Chondrocyte (in vitro differentiated cells): Measurements from ENCODE around the gene SFTPB. TPM values are rescaled to one million over a fixed set of nuclear protein-coding genes. Genes with fewer than 3 reads are reported as not detected.
"Not testable (repeated sequence)": the region's sequence is repeated elsewhere in the genome, so short reads cannot be mapped to it uniquely, and the experiment has no call there.

ENCODE experiments used
- DNase-seq: peaks from one replicate; pipeline ENCODE4 v3.0.0; 2021; ENCODE audit warnings: mixed read lengths, low spot score
- H3K27ac Mint-ChIP-seq: one replicate; pipeline ENCODE4 v1.8.0; 2021; ENCODE audit warnings: mild to moderate bottlenecking, moderate library complexity, mixed read lengths; ENCODE audit not compliant: unreplicated experiment
- H3K27me3 Mint-ChIP-seq: 2 replicates; pipeline ENCODE4 v1.8.0; 2021; ENCODE audit warnings: low read depth, mixed read lengths
- H3K36me3 Mint-ChIP-seq: 2 replicates; pipeline ENCODE4 v1.8.0; 2021; ENCODE audit warnings: low read depth, mixed read lengths
- H3K4me1 Mint-ChIP-seq: 2 replicates; pipeline ENCODE4 v1.8.0; 2021; ENCODE audit warnings: low read depth, mild to moderate bottlenecking, mixed read lengths
- H3K4me3 Mint-ChIP-seq: one replicate; pipeline ENCODE4 v1.8.0; 2021; ENCODE audit warnings: mild to moderate bottlenecking, moderate library complexity, mixed read lengths; ENCODE audit not compliant: unreplicated experiment
- H3K9me3 Mint-ChIP-seq: 2 replicates; pipeline ENCODE4 v1.8.0; 2021; ENCODE audit warnings: low read depth, mixed read lengths
- CTCF ChIP-seq: fragments of 200-600 bp; sonication (generic); IDR thresholded peaks from 2 replicates; pipeline ENCODE4 v1.5.0; 2021; ENCODE audit warnings: antibody characterized with exemption, mild to moderate bottlenecking, moderate library complexity
- total RNA-seq: library from RNA; stranded (reverse); gene quantifications from 3 replicates; pipeline ENCODE4 v1.2.1, GENCODE V29; 2021

SFTPB gene
- total RNA-seq, 1 donor from 2014 or later: not detected

- Mint-ChIP-seq H3K27ac (no peak overlapping the region), H3K4me1 (peaks cover 18% of the 10 kb centered on the region), H3K4me3 (no peak overlapping the region), H3K27me3 (no peaks in the 10 kb centered on the region), H3K9me3 (no peaks in the 10 kb centered on the region), H3K36me3 (peaks cover 29% of the 10 kb centered on the region)
- TF ChIP-seq CTCF: no peak
- DNase-seq: no peak
Measured at GRCh38 chr2:85621338-85621737, 46.7 kb downstream of the SFTPB start.

- no peaks in the 10 kb centered on the region for H3K9me3 Mint-ChIP-seq
- no peak for TF ChIP-seq CTCF
- DNase-seq: no peak
- H3K4me3 Mint-ChIP-seq: no peak overlapping the region
- H3K27me3 Mint-ChIP-seq: no peaks in the 10 kb centered on the region
- H3K36me3 Mint-ChIP-seq: peaks cover 19% of the 10 kb centered on the region
- H3K4me1 Mint-ChIP-seq: peaks cover 23% of the 10 kb centered on the region
- no peak overlapping the region for H3K27ac Mint-ChIP-seq
Measured at GRCh38 chr2:85619617-85620016, 48.4 kb downstream of the SFTPB start.

GRCh38 chr2:85617723-85618122 is 50.3 kb downstream of the SFTPB start:
- not testable (repeated sequence) for H3K9me3 Mint-ChIP-seq
- Mint-ChIP-seq H3K4me1 (peaks cover 23% of the 10 kb centered on the region), H3K4me3 (peak overlapping the region; percentile 82)

GRCh38 chr2:85615413-85615728 is 52.6 kb downstream of the SFTPB start:
- no peak for DNase-seq
- H3K4me3 Mint-ChIP-seq: no peak overlapping the region
- H3K36me3 Mint-ChIP-seq: no peaks in the 10 kb centered on the region
- peak overlapping the region; percentile 95 for H3K27ac Mint-ChIP-seq
- no peaks in the 10 kb centered on the region for H3K27me3 Mint-ChIP-seq
- no peak for TF ChIP-seq CTCF
- H3K4me1 Mint-ChIP-seq: peaks cover 30% of the 10 kb centered on the region
- H3K9me3 Mint-ChIP-seq: no peaks in the 10 kb centered on the region

More at GRCh38 chr2:85617723-85618122, 50.3 kb downstream of the SFTPB start:
- H3K27ac Mint-ChIP-seq: peak overlapping the region; percentile 45
- H3K36me3 Mint-ChIP-seq, DNase-seq, H3K27me3 Mint-ChIP-seq: not testable (repeated sequence)

GRCh38 chr2:85614757-85615156 is 53.2 kb downstream of the SFTPB start:
- DNase-seq, H3K36me3 Mint-ChIP-seq, H3K27ac Mint-ChIP-seq, H3K9me3 Mint-ChIP-seq, H3K4me3 Mint-ChIP-seq, H3K27me3 Mint-ChIP-seq: not testable (repeated sequence)
- peaks cover 33% of the 10 kb centered on the region for H3K4me1 Mint-ChIP-seq

GRCh38 chr2:85613717-85614515 is 54.1 kb downstream of the SFTPB start:
- Mint-ChIP-seq H3K27me3 (no peaks in the 10 kb centered on the region), H3K4me3 (no peak overlapping the region), H3K36me3 (peaks cover 1% of the 10 kb centered on the region)

More at GRCh38 chr2:85613717-85614515, 54.1 kb downstream of the SFTPB start:
- no peak for TF ChIP-seq CTCF
- H3K27ac Mint-ChIP-seq: peak overlapping the region; percentile 12
- no peak for DNase-seq
- peaks cover 31% of the 10 kb centered on the region for H3K4me1 Mint-ChIP-seq
- no peaks in the 10 kb centered on the region for H3K9me3 Mint-ChIP-seq
